GM21576 (cell line): ENCODE results near the gene ZNF133.

Experiments used
- ATAC-seq: cut with Tn5 transposase; IDR thresholded peaks from one replicate; pipeline ENCODE4 v1.9.1; 2021; ENCODE audit warnings: mild to moderate bottlenecking, moderate library complexity; ENCODE audit not compliant: unreplicated experiment

ZNF133 gene

GRCh38 chr20:18360635-18361034 is 72.3 kb downstream of the ZNF133 start:
- no peak for ATAC-seq

- no peak for ATAC-seq
These were observed 73.4 kb downstream of the ZNF133 start for GRCh38 chr20:18361678-18362077.

GRCh38 chr20:18362916-18363315 is 74.6 kb downstream of the ZNF133 start:
- ATAC-seq, result no peak

GRCh38 chr20:18363708-18364107 is 75.4 kb downstream of the ZNF133 start:
- ATAC-seq, result no peak

GRCh38 chr20:18364768-18365167 is 76.4 kb downstream of the ZNF133 start:
- ATAC-seq, result no peak
